Endothelial cell of umbilical vein (primary cell): Measurements from ENCODE around the gene NFIC. TPM values are rescaled to one million over a fixed set of nuclear protein-coding genes. Genes with fewer than 3 reads are reported as not detected.

ENCODE experiments used
- BruUV-seq: library from RNA; stranded (reverse); fragments of 400-500 nt; replicated peaks from 2 replicates; lab custom pipeline; 2021; lab: Mats Ljungman, UMichigan
- CTCF ChIA-PET: fragments of 300-600, 350-600 bp; sonication (Branson Sonifier 250); formaldehyde crosslinking; loops from one replicate; lab custom pipeline; 2021; ENCODE audit warnings: antibody characterized with exemption, inconsistent platforms; lab: Charles Lee
- POLR2A ChIA-PET: fragments of 300-600, 350-600 bp; sonication (Branson Sonifier 250); formaldehyde crosslinking; loops from one replicate; lab custom pipeline; 2021; ENCODE audit warnings: antibody characterized with exemption, inconsistent platforms; lab: Charles Lee
- DNase-seq: peaks from one replicate; pipeline ENCODE4 v3.0.0-alpha.2; 2011; ENCODE audit warnings: low read depth, low spot score
- FAIRE-seq: peaks from 2 replicates; lab custom pipeline; 2011; peaks lifted over from hg19 to GRCh38; lab: Jason Lieb, UNC
- H2AFZ ChIP-seq: 2 replicates; pipeline ENCODE4 v1.6.0; 2012; ENCODE audit warnings: low read depth, low read length, control low read depth, inconsistent platforms
- H3K27ac ChIP-seq: 2 replicates; pipeline ENCODE4 v1.5.1; 2011; ENCODE audit warnings: low read depth, mild to moderate bottlenecking, control low read depth, low read length, moderate library complexity; ENCODE audit not compliant: insufficient read depth
- H3K27me3 ChIP-seq, 2 experiments: 2 replicates each; pipeline versions ENCODE4 v1.6.0 to v1.6.1; 2011; ENCODE audit warnings: low read length in 2 of 2, mixed read lengths in 1 of 2; ENCODE audit not compliant: control insufficient read depth in 2 of 2, insufficient read depth in 2 of 2
- H3K36me3 ChIP-seq, 2 experiments: 2 replicates in 1 of 2; 3 replicates in 1 of 2; pipeline ENCODE4 v1.5.1; 2011; ENCODE audit warnings: low read length in 2 of 2, mild to moderate bottlenecking in 1 of 2, moderate library complexity in 1 of 2; ENCODE audit not compliant: control insufficient read depth in 2 of 2, insufficient read depth in 2 of 2; ENCODE audit errors: extremely low read depth in 1 of 2
- H3K4me1 ChIP-seq: 3 replicates; pipeline ENCODE4 v1.5.1; 2011; ENCODE audit warnings: mild to moderate bottlenecking, low read length; ENCODE audit not compliant: control insufficient read depth, insufficient read depth; ENCODE audit errors: extremely low read depth
- H3K4me2 ChIP-seq: 2 replicates; pipeline ENCODE4 v1.6.1; 2011; ENCODE audit warnings: low read length, control low read depth, mixed read lengths; ENCODE audit not compliant: insufficient read depth
- H3K4me3 ChIP-seq, 3 experiments: fragments of 200-600 bp in 1 of 3; sonication (generic), shearing (Covaris generic) in 1 of 3; replicated peaks in 1 of 3; 2 replicates each; pipeline ENCODE4 v1.5.1; 2011 to 2016; ENCODE audit warnings: control low read depth in 3 of 3, low read length in 3 of 3, mild to moderate bottlenecking in 2 of 3, inconsistent platforms in 1 of 3, low read depth in 1 of 3, moderate library complexity in 1 of 3; ENCODE audit not compliant: insufficient read depth in 1 of 3
- H3K79me2 ChIP-seq: 2 replicates; pipeline ENCODE4 v1.6.0; 2012; ENCODE audit warnings: low read length, inconsistent platforms; ENCODE audit not compliant: control insufficient read depth, insufficient read depth
- H3K9ac ChIP-seq: replicated peaks from 2 replicates; pipeline ENCODE3; 2011; ENCODE audit warnings: low read length, control low read depth; ENCODE audit not compliant: insufficient read depth; ENCODE audit errors: extremely low read depth
- H3K9me1 ChIP-seq: replicated peaks from 3 replicates; pipeline ENCODE4 v1.6.0; 2011; ENCODE audit warnings: mild to moderate bottlenecking, low read length; ENCODE audit not compliant: control insufficient read depth, insufficient read depth; ENCODE audit errors: extremely low read depth
- H3K9me3 ChIP-seq: replicated peaks from 2 replicates; pipeline ENCODE4 v1.5.1; 2012; ENCODE audit warnings: low read length, inconsistent platforms; ENCODE audit not compliant: control insufficient read depth, insufficient read depth
- H4K20me1 ChIP-seq: replicated peaks from 2 replicates; pipeline ENCODE3; 2011; ENCODE audit warnings: mild to moderate bottlenecking, low read length; ENCODE audit not compliant: control insufficient read depth, insufficient read depth; ENCODE audit errors: extremely low read depth
- CTCF ChIP-seq, 2 donors: IDR thresholded peaks; 1 replicate in 1 of 2; 2 replicates in 1 of 2; pipeline ENCODE4 v1.5.1; 2011; ENCODE audit warnings: low read length in 2 of 2, mild to moderate bottlenecking in 2 of 2, moderate library complexity in 2 of 2, control low read depth in 1 of 2, inconsistent platforms in 1 of 2, low read depth in 1 of 2; ENCODE audit not compliant: insufficient read depth in 1 of 2; ENCODE audit errors: extremely low read depth in 1 of 2
- EZH2 ChIP-seq: IDR thresholded peaks from 2 replicates; pipeline ENCODE4 v1.6.1; 2012; ENCODE audit warnings: borderline replicate concordance, low read depth, mild to moderate bottlenecking, moderate library complexity, low read length, inconsistent platforms; ENCODE audit not compliant: severe bottlenecking
- FOS ChIP-seq: IDR thresholded peaks from 2 replicates; pipeline ENCODE4 v1.6.1; 2011; ENCODE audit warnings: mild to moderate bottlenecking, low read length, moderate library complexity, borderline replicate concordance; ENCODE audit not compliant: insufficient read depth
- GATA2 ChIP-seq: IDR thresholded peaks from 2 replicates; pipeline ENCODE4 v1.7.0; 2011; ENCODE audit warnings: low read depth, mild to moderate bottlenecking, moderate library complexity, mixed read lengths, low read length; ENCODE audit not compliant: insufficient read length, insufficient read depth
- JUN ChIP-seq: IDR thresholded peaks from 2 replicates; pipeline ENCODE4 v1.6.1; 2011; ENCODE audit warnings: borderline replicate concordance, low read depth; ENCODE audit not compliant: insufficient read length, insufficient read depth
- MAX ChIP-seq: IDR thresholded peaks from 2 replicates; pipeline ENCODE4 v1.6.1; 2011; ENCODE audit not compliant: insufficient read depth, insufficient read length
- MYC ChIP-seq: IDR thresholded peaks from one replicate; pipeline ENCODE4 v1.6.1; 2011; ENCODE audit warnings: mild to moderate bottlenecking, low read depth, low read length
- POLR2A ChIP-seq: IDR thresholded peaks from 2 replicates; pipeline ENCODE4 v1.6.1; 2012; ENCODE audit warnings: low read depth, mild to moderate bottlenecking, control low read depth, low read length
- POLR2AphosphoS5 ChIP-seq: IDR thresholded peaks from 2 replicates; pipeline ENCODE4 v1.6.1; 2012; ENCODE audit warnings: low read depth, mild to moderate bottlenecking, control low read depth, low read length, moderate library complexity; ENCODE audit not compliant: insufficient read depth
- dilution Hi-C: fragments of 300-500 bp; cut with MboI; formaldehyde crosslinking; loops from one replicate; pipeline ENCODE4 v1.15.0; 2019; ENCODE audit warnings: low sequenced_read_pairs; ENCODE audit not compliant: extremely low pct_ligation_motif_present
- intact Hi-C: fragments of 100-400 bp; cut with micrococcal nuclease; formaldehyde crosslinking; loops from one replicate; pipeline ENCODE4 v1.10.0; 2022
- polyA plus RNA-seq, 4 experiments: library from polyadenylated mRNA; depleted of rRNA in 3 of 4; stranded (reverse) in 3 of 4; unstranded in 1 of 4; fragments of >200 nt; gene quantifications; 2 replicates each; pipeline versions ENCODE4 v1.2.1 to v1.2.3, GENCODE V29; 2011 to 2012; ENCODE audit warnings: missing spikeins in 1 of 4
- total RNA-seq: library from RNA; stranded (reverse); gene quantifications from 2 replicates; pipeline ENCODE4 v1.2.3, GENCODE V29; 2021

NFIC gene
- total and polyA plus RNA-seq, 2 donors (not counting 3 experiments of a cell fraction or from before 2014, with no cell fraction given): 11.4 to 133 TPM

- dilution Hi-C loops (no loop called here), intact Hi-C loops (no loop called here)
- no peak for TF ChIP-seq MAX
- TF ChIP-seq GATA2: no peak
- no peak for TF ChIP-seq EZH2
- TF ChIP-seq FOS: no peak
- TF ChIP-seq POLR2AphosphoS5: no peak
- TF ChIP-seq POLR2A: no peak
- no peak for TF ChIP-seq CTCF (IDR thresholded peaks at IDR 0.05; ENCODE audit: extremely low read depth in 1 of 2, insufficient read depth in 1 of 2, low read depth in 1 of 2, low read length in 2 of 2)
- no peak for TF ChIP-seq JUN
- no peak for TF ChIP-seq MYC
- no peak overlapping the region for H3K27ac ChIP-seq
- H3K36me3 ChIP-seq: no peaks in the 10 kb centered on the region
- H3K79me2 ChIP-seq: no peaks in the 10 kb centered on the region
- no peak for FAIRE-seq
- H3K4me3 ChIP-seq: no peak overlapping the region
- H3K9ac ChIP-seq: no peak overlapping the region
- no peak overlapping the region for H2AFZ ChIP-seq
- H3K4me1 ChIP-seq: no peaks in the 10 kb centered on the region
- no peak for DNase-seq
- H3K9me3 ChIP-seq: no peaks in the 10 kb centered on the region
- ChIA-PET CTCF (interaction anchor here (1.4 kb wide), 1 partner anchor 10 kb away, joined by 6 read pairs; no protein-coding TSS in a partner anchor), POLR2A (no interaction called here)
- peaks cover 0 to under 1% of the 10 kb centered on the region in 2 experiments for H3K27me3 ChIP-seq
- no peaks in the 10 kb centered on the region for H3K9me1 ChIP-seq
- H3K4me2 ChIP-seq: no peak overlapping the region
- no TSS peak for BruUV-seq
- no peaks in the 10 kb centered on the region for H4K20me1 ChIP-seq
These were observed 109.1 kb downstream of the NFIC start for GRCh38 chr19:3475449-3475848.
